Activated CD4-positive, alpha-beta T cell treated with anti-CD3 and anti-CD28 coated beads, Interleukin-2, Interleukin-6, amounts not matched to agents 100 ng/mL and 50 ng/mL, durations not matched to agents 16 hours and 8 hours (primary cell): ENCODE results near the gene BCL3.
"Not testable (repeated sequence)": the region's sequence is repeated elsewhere in the genome, so short reads cannot be mapped to it uniquely, and the experiment has no call there.

Experiments used
- DNase-seq: peaks from one replicate; pipeline ENCODE4 v3.0.0-alpha.2; 2020

The BCL3 gene

DNA sequence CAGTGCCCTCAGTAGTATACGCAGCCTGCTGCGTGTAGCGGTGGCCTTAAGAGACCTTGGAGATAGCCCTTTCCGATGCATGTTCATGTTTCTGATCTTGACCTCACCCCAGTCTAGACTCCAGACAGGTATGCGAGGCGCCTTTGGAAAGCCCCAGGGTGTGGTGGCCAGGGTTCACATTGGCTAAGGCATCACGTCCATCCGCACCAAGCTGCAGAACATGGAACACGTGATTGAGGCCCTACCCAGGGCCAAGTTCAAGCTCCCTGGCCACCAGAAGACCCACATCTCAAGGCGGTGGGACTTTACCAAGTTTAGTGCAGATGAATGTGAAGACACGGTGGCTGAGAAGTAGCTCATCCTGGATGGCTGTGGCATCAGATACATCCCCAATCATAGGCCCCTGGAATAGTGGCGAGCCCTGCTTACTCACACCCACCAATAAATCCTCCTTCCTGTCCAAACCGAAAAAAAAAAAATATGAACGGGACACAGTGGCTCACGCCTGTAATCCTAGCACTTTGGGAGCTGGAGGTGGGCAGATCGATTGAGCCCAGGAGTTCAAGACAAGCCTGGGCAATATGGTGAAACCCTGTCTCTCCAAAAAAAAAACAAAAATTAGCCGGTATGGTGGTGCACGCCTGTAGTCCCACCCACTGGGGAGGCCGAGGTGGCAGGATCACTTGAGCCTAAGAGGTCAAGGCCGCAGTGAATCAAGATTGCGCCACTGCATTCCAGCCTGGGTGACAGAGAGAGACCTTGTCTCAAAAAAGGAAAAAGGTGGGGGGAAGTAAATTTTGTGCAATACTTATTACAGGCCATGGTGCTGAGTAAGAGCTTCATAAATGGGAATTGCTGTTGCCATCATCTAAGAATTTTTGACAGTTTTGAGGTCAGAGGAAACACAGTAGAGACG lies 16.8 kb downstream of the BCL3 start:
- DNase-seq = no peak

DNA sequence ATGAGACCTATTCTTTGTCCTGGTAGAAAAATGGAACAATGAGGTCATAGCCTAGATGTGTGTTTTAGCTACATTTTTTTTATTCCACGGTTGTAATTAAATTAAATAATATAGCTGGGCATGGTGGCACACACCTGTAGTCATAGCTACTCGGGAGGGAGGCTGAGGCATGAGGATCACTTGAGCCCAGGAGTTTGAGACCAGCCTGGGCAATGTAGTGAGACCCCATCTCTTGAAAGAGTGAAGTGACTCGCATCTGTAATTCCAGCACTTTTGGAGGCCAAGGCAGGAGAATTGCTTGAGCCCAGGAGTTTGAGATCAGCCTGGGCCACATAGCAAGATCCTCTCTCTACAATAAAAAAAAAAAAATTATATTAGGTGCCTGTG lies 17.4 kb downstream of the BCL3 start:
- DNase-seq = no peak

DNA sequence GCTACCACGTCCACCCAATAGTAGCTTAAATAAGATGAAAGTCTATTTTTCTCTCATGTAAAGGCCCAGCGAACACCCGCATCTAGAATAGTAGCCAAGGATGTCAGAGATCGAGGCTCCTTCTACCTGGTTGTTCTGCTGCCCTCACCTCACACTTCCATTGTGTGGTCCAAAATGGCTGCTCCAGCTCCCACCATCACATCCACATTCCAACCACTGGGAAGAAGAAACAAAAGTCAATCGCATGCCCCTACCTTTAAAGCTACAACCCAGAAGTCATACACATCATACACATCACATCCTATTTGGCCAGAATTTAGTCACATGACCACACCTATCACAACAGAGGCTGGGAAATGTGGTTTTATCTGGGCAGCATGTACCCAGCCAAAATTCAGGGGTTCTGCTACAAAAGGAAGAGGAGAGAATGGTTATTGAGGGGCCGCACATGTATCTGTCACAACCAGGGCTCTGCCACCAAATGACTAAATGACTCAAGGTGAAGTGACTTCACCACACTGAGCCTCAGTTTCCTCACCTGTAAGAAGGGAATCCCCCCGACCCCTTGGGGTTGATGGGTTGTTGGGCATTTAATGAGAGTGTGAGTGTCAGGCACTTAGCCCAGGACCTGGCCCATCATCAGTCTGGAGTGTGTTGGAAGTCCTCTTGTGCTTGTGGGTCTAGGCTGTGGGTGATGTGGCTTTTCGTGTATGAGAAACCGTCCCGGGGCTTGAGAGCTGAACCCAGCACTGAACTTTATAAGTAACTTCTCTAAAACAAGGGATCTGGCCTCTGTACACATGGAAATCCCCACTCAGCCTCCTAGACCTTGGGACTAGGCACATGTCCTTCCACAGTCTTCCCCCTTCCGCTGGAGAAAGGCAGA lies 19.0 kb downstream of the BCL3 start:
- no peak for DNase-seq

DNA sequence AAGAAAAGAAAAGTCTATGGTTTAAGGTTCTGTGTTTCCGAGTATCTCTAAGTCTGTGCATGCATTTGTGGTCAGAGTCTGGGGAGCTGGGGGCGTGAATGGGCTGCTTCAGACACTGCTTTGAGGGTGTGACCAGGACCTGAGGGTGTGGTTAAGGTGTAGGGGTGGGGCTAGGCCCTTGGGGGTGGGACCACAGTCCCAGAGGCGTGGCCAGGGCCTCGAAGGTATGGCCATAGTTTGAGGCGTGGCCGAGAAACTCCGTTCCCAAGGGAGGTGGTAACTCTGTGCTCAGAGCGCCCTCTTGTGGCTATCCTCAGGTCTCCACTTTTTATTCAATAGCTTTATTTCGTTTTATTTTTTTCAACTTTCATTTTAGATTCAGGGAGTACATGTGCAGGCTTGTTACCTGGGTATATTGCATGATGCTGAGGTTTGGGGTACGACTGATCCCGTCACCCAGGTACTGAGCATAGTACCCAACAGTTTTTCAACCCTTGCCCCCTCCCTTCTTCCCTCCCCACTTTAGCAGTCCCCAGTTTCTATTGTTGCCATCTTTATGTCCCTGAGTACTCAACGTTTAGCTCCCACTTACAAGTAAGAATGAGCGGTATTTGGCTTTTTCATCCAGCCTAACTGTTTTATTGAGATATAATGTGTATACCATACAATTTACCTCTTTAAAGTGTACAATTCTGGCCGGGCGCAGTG lies 22.2 kb downstream of the BCL3 start:
- DNase-seq = peak; percentile 98

DNA sequence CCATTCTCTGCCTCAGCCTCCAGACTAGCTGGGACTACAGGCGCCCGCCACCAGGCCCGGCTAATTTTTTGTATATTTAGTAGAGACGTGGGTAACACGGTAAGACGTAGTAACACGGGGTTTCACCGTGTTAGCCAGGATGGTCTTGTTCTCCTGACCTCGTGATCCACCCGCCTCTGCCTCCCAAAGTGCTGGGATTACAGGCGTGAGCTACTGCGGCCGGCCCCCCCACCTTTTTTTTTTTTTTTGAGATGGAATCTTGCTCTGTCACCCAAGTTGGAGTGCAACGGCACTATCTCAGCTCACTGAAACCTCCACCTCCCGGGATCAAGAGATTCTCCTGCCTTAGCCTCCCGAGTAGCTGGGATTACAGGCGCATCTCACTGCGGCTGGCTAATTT lies 23.6 kb downstream of the BCL3 start:
- DNase-seq = not testable (repeated sequence)

DNA sequence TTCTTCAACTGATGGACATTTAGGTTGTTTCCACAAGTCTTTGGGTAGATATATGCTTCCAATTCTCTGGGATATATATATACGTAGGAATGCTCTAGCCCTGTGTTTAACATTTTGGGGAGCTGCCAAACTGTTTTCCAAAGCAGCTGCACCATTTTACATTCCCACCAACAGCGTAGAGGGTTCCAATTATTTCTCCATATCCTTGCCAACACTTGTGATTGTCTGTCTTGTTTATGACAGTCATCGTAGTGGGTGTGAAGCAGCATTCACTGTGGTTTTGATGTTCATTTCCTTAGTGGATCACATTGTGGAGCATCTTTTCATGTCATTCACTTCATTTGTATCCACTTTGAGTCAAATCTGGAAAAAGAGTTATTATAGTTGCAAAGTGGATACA lies 24.5 kb downstream of the BCL3 start:
- no peak for DNase-seq

DNA sequence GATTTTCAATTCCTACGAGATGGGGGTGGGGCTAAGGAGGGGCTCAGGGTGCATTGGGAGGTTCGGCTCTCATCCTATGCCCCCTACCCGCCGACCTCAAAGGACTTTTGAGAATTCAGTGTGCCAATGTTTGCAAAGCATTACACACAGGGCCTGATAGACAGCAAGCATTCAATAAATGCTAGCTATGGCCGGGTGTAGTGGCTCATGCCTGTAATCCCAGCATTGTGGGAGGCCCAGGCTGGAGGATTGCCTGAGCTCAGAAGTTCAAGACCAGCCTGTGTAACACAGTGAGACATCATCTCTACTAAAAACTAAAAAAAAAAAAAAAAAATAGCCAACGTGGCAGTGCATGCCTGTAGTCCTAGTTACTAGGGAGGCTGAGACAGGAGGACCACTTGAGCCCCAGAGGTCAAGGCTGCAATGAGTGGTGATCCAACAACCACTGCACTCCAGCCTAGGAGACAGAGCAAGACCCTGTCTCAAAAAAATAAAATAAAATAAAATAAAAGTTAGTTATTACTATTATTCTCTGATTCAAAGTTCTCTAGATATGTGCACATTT lies 27.2 kb downstream of the BCL3 start:
- DNase-seq = no peak

DNA sequence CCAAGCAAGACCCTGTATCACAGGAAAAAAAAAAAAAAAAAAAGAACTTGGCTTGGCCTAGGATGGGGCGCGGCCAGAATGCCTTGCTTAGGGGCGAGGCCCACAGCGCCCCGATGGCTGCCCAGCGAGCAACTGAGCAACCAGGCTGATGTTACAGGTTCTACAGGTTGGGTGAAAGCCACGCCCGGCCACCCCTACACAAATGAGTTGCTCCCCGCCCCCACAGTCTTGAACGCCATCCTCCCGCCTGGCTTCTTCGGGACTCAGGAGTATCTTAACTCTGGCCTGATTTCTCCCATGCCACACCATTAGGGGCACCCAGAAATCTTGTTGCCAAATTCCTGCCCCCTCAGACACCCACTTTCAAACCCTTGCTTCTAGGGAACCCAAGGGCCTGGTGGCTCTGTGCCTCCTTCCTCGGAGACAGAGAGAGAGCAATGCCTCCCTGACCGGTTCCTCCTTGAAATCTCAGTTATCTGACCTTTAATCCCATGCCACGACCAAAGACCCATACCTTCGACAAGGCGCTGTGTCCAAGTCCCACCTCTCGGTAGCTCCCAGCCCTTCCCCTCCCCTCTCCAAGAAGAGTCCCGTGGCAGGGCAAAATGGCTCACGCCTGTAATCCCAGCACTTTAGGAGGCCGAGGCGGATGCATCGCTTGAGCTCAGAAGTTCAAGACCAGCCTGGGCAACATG lies 28.0 kb downstream of the BCL3 start:
- no peak for DNase-seq

DNA sequence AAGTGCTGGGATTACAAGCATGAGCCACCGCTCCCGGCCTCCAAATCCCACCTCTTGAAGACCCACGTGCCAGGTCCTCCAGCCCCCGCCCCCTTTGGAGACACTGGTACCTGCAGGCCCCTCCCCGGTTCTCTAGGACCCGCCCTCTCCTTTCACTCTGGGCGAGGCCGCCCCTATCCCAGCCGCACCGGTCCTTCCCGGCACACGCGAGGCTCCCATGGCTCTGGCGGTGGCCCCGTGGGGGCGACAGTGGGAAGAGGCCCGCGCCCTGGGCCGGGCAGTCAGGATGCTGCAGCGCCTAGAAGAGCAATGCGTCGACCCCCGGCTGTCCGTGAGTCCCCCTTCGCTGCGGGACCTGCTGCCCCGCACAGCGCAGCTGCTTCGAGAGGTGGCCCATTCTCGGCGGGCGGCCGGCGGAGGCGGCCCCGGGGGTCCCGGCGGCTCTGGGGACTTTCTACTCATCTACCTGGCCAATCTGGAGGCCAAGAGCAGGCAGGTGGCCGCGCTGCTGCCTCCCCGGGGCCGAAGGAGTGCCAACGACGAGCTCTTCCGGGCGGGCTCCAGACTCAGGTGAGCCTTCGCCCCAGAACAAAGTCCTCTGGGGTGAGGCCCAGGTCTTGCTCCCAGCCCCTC lies 29.3 kb downstream of the BCL3 start, which contains the start of gene CBLC:
Gene CBLC, plus strand, starts transcription at position 176 of the 633 bp plus-strand sequence. Its CDS starts 42 bp downstream, at position 218.
- no peak for DNase-seq

DNA sequence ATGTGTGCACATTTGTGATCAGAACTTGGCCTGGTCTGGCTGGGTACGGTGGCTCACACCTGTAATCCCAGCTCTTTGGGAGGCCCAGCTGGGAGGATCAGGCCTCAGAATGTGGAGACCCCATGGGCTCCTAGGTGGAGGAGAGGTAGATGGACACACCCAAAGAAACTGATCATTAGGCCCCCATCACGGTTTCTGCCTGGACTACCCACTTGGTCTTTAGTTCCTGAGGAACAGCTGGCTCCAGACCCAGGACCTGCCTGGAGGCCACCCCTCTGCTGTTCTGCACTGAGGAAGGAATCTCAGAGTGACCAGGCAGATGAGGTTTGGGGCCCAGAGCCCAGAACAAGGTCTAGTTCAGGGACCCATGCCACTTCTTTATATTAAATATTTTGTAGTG lies 30.6 kb downstream of the BCL3 start:
- no peak for DNase-seq

DNA sequence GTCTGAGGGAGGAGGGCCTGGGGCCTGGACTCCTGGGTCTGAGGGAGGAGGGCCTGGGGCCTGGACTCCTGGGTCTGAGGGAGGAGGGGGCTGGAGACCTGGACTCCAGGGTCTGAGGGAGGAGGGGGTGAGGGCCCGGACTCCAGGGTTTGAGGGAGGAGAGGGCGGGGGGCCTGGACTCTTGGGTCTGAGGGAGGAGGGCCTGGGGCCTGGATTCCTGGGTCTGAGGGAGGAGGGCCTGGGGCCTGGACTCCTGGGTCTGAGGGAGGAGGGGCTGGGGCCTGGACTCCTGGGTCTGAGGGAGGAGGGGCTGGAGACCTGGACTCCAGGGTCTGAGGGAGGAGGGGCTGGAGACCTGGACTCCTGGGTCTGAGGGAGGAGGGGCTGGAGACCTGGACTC lies 33.2 kb downstream of the BCL3 start:
- not testable (repeated sequence) for DNase-seq

DNA sequence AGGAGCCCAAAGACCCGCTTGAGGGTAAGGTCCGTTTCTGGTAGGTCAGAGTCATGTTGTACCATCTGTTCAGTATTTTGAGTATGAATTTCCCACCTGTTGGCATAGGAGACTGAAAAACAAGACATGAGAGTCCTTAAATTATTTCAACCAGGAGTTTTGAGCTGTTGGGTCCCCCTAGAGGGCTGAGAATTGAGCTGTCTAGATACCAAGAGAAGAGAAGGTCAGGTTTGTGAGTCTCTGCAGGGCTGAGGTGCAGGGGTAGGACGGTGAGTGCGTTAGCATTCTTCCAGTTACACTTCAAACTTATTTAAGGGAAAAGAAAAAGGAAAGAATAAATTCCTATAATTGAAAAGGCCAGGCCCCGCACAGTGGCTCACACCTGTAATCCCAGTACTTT lies 34.2 kb downstream of the BCL3 start:
- no peak for DNase-seq

DNA sequence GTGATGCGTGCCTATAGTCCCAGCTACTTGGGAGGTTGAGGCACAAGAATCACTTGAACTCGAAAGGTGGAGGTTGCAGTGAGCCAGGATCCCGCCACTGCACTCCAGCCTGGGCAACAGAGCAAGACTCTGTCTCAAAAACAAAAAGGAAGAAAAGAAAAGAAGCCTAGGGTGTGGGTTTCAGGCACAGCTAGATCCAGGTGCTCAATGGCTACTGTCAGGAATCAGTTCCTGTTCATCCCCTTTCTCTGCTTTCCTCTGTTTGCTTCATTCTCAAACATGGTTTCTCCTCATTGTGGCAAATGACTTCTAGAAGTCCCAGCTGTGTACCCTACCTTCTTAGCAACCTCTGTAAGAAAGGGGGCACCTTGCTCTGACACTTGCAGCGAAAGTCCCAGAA lies 35.0 kb downstream of the BCL3 start:
- DNase-seq = no peak

DNA sequence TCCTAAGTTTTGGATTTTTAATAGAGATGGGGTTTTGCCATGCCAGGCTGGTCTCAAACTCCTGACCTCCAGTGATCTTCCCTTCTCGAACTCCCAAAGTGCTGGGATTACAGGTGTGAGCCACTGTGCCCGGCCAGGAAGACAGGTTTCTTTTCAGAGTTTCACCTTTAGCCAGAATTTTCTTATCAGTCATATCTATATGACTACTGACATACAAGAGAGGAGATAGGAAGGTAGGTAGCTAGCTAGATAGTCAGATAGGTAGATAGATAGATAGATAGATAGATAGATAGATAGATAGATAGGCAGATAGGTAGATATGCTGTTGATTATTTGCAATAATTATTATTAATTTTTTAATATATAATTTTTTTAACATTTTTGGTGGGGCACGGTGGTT lies 36.8 kb downstream of the BCL3 start:
- no peak for DNase-seq

DNA sequence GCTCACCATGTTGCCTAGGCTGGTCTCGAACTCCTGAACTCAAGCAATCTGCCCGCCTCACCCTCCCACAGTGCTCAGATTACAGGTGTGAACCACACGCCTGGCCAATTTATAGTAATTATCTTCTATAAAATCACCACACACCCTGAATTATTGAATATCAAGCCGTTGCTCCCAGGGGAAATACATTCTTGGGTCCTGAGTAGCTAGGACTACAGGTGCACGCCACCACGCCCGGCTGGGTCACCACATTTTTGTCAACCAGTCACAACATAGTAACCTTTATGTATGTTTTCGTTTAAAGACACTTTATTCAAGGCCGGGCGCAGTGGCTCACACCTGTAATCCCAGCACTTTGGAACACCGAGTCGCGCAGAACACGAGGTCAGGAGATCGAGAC lies 37.5 kb downstream of the BCL3 start:
- no peak for DNase-seq

DNA sequence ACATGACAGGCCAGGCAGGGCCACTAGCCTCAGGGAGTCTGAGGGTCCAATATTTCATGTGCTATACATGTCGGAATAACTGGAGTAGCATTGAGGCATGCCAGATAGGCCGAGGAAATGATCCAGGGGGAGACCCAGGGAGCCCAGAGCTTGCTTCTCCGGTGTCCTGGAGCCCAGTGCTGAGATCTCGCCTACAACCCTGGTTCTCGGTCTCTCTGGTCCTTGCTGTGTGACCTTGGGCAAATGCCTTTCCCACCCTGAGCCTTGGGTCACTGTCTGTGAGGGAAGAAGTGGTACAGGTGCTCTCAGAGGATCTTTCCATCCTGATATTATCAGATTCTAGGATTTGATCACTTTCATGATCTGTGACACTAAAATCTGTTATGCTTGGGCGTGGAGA lies 40.5 kb downstream of the BCL3 start:
- DNase-seq = no peak

DNA sequence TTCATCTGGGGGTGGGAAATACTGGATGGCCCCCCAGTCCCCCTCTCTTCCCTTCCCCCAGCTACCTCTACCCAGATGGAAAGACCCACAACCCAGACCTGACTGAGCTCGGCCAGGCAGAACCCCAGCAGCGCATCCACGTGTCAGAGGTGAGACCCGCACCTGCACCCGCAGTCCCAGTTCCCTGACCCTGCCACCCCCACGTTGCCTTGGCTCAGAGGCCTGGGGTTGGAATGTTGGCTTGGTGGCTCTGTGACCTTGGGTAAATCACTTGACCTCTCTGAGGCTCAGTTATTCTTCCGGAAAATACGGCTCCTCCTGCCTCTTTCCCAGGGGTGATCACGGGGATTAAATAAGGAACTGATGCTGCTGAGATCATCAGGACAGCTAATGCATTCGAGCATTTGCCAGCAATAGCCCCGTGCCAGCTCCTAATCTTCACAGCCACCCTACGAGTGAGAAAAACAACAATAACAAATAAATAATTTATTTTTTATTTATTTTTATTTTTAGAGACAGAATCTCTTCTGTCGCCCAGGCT lies 41.5 kb downstream of the BCL3 start:
- DNase-seq = no peak

DNA sequence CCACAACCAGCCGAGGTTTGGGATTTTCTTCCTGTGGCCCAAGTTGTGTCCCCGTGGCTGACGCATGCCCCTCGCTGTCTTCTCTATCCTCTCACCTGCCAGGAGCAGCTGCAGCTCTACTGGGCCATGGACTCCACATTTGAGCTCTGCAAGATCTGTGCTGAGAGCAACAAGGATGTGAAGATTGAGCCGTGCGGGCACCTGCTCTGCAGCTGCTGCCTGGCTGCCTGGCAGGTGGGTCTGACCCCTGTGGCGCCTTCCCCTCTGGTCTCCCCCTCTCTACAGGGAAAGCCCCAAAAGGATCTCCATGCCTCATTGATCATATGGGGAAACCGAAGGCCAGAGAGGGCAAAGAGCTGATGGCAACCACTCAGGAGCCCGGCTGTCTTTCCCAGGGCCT lies 43.8 kb downstream of the BCL3 start:
- no peak for DNase-seq

DNA sequence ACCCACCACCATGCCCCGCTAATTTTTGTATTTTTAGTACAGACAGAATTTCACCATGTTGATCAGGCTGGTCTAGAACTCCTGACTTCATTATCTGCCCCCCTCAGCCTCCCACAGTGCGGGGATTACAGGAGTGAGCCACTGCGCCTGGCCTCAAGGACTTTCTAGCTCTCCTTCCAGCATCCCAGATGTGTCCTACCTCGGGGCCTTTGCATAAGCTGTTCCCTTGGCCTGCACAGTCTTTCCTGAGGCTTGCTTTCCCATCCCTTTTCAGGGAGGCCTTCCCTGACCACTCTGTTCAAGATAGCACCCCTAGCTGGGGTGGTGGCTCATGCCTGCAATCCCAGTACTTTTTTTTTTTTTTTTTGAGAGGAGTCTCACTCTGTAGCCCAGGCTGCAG lies 46.1 kb downstream of the BCL3 start:
- no peak for DNase-seq

DNA sequence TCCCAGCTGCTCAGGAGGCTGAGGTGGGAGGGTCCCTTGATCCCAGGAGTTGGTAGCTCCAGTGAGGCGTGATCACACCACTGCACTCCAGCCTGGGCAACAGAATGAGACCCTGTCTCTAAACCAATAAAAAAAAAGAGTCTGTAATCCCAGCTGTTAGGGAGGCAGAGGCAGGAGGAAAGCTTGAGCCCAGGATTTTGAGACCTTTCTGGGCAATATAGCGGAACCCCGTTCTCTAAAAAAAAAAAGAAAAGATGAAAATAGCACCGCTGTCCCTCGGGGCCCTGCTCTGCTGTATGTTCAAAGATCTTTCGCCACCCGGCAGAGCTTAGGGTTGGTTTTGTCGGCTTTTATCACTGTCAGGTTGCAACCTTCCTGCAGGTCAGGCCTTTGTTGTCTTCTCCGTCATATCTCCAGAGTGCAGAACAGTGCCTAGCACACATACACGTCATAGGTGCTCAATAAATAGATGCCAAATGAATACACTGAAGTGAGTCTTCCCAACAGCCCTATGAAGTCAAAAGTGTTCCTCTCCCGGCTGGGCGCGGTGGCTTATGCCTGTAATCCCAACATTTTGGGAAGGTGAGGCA lies 47.0 kb downstream of the BCL3 start:
- DNase-seq = no peak

DNA sequence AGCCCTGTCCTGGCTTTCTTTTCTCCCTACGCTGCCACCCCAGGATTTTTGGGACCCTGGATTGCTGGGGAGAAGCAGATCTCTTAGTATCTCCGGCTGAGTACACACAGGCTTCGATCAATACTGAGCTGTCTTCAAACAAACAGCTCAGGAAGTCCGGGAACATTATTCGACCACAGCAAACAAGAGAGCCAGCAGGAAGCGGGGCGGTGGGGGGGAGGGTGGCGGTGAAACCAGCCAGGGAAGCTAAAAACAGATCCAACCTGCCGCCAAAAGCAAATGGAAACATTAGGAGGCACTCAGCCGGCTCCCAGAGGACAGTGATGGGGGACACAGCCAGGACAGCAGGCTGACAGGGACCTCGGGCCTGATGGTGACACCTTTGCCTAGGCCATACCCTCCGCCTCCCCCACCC lies 48.2 kb downstream of the BCL3 start:
- DNase-seq = no peak
